ENCODE results near the gene IGFBP3. TPM values are rescaled to one million over a fixed set of nuclear protein-coding genes. Genes with fewer than 3 reads are reported as not detected.
A peak's percentile ranks its signal among the peaks of the same experiment; 100 is the strongest.

IGFBP3 gene
- total and polyA plus RNA-seq, 2 of the 13 experiments (the other 11 are each of a cell fraction or from before 2014, with no cell fraction given) = 57.5 TPM; not detected in 1

DNA sequence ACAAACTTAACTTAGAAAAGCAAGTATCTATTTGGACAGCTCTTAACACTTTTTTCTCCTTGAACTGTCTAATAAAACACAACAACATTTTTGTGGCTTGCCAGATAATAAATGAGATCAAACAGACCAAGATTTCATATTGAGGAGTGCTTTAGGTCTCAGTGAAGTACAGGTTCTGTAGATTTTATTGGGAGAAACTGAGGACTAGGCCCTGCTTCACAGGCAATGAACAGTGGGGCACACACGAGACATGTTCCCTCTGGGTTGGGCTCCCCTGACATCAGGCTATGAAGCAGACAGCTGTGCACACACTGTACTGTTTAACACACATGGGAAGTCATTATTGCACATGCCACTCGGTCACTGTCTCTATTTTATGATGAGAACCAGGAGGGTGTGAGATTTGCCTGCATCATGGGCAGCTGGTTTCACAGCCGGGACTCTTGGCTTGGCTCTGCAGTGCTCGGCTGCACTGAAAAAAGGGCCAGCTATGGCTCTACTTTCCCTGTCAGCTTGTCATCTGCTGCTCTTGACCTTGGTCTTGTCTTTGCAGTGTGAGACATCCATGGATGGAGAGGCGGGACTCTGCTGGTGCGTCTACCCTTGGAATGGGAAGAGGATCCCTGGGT, 28.6 kb downstream of the IGFBP3 start (continued):
- TF ChIP-seq ZNF687 (CRISPR knock-in tag; IDR thresholded peaks at IDR 0.05) (peak; percentile 53; the same call in 1 of the 2 replicates), CCDC6 (CRISPR knock-in tag; IDR thresholded peaks at IDR 0.05) (peak; percentile 83), ARNT (IDR thresholded peaks at IDR 0.05) (no peak), FOXO1 (CRISPR knock-in tag; IDR thresholded peaks at IDR 0.05) (no peak; the same call in 1 of the 2 replicates), GFI1 (CRISPR knock-in tag; IDR thresholded peaks at IDR 0.05; ENCODE audit: borderline replicate concordance) (no peak; the same call in 1 of the 2 replicates), ZBTB38 (CRISPR knock-in tag; IDR thresholded peaks at IDR 0.05) (peak; percentile 36; the same call in 1 of the 2 replicates), ZNF205 (CRISPR knock-in tag; IDR thresholded peaks at IDR 0.05) (0 out of 2 replicates have a peak, but pooled peaks have one; percentile 11), ZNF557 (CRISPR knock-in tag; IDR thresholded peaks at IDR 0.05) (peak; percentile 70), ZNF235 (CRISPR knock-in tag; IDR thresholded peaks at IDR 0.05; ENCODE audit: borderline replicate concordance) (no peak), ADNP (CRISPR knock-in tag; IDR thresholded peaks at IDR 0.05) (no peak), ZNF703 (CRISPR knock-in tag; IDR thresholded peaks at IDR 0.05; ENCODE audit: borderline replicate concordance) (0 out of 2 replicates have a peak, but pooled peaks have one; percentile 31), ZC3H13 (CRISPR knock-in tag; IDR thresholded peaks at IDR 0.05) (no peak; the same call in none of the 2 replicates), ZNF776 (CRISPR knock-in tag; IDR thresholded peaks at IDR 0.05) (0 out of 2 replicates have a peak, but pooled peaks have one; percentile 14), ZNF512 (CRISPR knock-in tag; IDR thresholded peaks at IDR 0.05) (no peak), MED1 (CRISPR knock-in tag; IDR thresholded peaks at IDR 0.05) (peak; percentile 80; the same call in 1 of the 2 replicates), MIER2 (CRISPR knock-in tag; IDR thresholded peaks at IDR 0.05) (peak; percentile 53; the same call in 1 of the 2 replicates), GATAD1 (CRISPR knock-in tag; IDR thresholded peaks at IDR 0.05) (no peak), ZNF772 (CRISPR knock-in tag; IDR thresholded peaks at IDR 0.05) (no peak; the same call in none of the 2 replicates), ZSCAN22 (CRISPR knock-in tag; IDR thresholded peaks at IDR 0.05) (no peak), PAWR (CRISPR knock-in tag; IDR thresholded peaks at IDR 0.05; ENCODE audit: borderline replicate concordance) (no peak)
- TF ChIP-seq, protein P1, sequence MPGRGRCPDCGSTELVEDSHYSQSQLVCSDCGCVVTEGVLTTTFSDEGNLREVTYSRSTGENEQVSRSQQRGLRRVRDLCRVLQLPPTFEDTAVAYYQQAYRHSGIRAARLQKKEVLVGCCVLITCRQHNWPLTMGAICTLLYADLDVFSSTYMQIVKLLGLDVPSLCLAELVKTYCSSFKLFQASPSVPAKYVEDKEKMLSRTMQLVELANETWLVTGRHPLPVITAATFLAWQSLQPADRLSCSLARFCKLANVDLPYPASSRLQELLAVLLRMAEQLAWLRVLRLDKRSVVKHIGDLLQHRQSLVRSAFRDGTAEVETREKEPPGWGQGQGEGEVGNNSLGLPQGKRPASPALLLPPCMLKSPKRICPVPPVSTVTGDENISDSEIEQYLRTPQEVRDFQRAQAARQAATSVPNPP (CRISPR knock-in tag; IDR thresholded peaks at IDR 0.05) = peak; percentile 38; the same call in 1 of the 2 replicates
- TF ChIP-seq, protein P2, sequence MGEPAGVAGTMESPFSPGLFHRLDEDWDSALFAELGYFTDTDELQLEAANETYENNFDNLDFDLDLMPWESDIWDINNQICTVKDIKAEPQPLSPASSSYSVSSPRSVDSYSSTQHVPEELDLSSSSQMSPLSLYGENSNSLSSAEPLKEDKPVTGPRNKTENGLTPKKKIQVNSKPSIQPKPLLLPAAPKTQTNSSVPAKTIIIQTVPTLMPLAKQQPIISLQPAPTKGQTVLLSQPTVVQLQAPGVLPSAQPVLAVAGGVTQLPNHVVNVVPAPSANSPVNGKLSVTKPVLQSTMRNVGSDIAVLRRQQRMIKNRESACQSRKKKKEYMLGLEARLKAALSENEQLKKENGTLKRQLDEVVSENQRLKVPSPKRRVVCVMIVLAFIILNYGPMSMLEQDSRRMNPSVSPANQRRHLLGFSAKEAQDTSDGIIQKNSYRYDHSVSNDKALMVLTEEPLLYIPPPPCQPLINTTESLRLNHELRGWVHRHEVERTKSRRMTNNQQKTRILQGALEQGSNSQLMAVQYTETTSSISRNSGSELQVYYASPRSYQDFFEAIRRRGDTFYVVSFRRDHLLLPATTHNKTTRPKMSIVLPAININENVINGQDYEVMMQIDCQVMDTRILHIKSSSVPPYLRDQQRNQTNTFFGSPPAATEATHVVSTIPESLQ (CRISPR knock-in tag; conservative IDR thresholded peaks at IDR 0.05) = no peak

Data from HepG2 (cell line).